ENCODE measurements around the gene PTCH1. TPM values are rescaled to one million over a fixed set of nuclear protein-coding genes. Genes with fewer than 3 reads are reported as not detected.

The PTCH1 gene
- total and polyA plus RNA-seq, 2 experiments from 2014 or later = 21.4 to 34.1 TPM

DNA sequence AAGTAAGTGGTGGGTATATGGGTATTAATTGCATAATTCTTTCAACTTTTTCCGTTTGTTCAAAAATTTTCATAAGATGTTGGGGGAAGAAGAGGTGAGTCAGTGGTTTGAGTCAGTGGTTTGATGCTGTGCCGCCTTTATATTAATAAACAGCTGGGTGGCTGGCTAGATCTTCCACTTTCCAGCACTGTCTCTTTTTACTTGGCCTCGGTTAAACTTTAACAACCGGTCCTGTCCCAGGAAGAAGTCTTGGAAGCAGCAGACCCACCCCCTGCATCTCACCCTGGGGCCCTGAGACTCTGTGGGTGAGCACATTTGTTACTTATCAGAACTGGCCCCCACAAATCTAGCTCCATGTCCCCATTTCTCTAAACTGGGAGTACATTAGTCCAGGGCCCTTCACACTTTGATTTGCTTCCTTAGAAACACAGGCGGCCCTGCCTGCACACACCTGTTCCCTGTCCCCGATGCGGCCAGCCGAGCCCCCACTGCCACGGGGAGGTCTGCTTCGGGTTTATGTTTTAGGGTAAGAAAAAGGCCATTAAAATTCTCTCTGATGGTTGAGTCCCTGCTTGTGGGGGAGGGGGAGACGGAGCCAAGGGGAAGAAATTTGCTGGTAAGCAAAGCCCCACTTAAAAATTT is 90.7 kb downstream of the PTCH1 start (continued):
- no peak for TF ChIP-seq ZNF462 (CRISPR knock-in tag; IDR thresholded peaks at IDR 0.05)
- TF ChIP-seq STAT1 (IDR thresholded peaks at IDR 0.05; ENCODE audit: unreplicated experiment) = no peak
- TF ChIP-seq POLR2AphosphoS5 (IDR thresholded peaks at IDR 0.05; ENCODE audit: low read depth) = no peak
- no peak for TF ChIP-seq ZNF114 (CRISPR knock-in tag; IDR thresholded peaks at IDR 0.05)

GRCh38 chr9:95422650-95423049 is 94.1 kb downstream of the PTCH1 start:
- H3K36me3 Mint-ChIP-seq (ENCODE audit: low read depth) = peaks cover 51% of the 10 kb centered on the region
- no peak overlapping the region for H3K4me3 Mint-ChIP-seq
- H3K27me3 Mint-ChIP-seq (ENCODE audit: insufficient read depth, low read depth, poor library complexity) = peaks cover 8% of the 10 kb centered on the region
- Histone ChIP-seq H4K20me1 (replicated peaks; ENCODE audit: insufficient read depth) (no peaks in the 10 kb centered on the region), H3K27me3 (ENCODE audit: insufficient read depth) (no peaks in the 10 kb centered on the region), H3K4me3 (no peak overlapping the region), H2AFZ (no peak overlapping the region), H3K27ac (ENCODE audit: low read depth) (no peak overlapping the region), H3K79me2 (replicated peaks; ENCODE audit: insufficient read depth) (peaks cover 4% of the 10 kb centered on the region; the same call in 1 of the 2 replicates), H3F3A (replicated peaks; ENCODE audit: low read depth) (peaks cover 13% of the 10 kb centered on the region), H3K4me1 (ENCODE audit: insufficient read depth) (peaks cover 12% of the 10 kb centered on the region), H3K4me2 (no peak overlapping the region), H3K36me3 (ENCODE audit: insufficient read depth) (no peaks in the 10 kb centered on the region), H3K9me2 (ENCODE audit: insufficient read depth) (peaks cover 8% of the 10 kb centered on the region)
- DNase-seq (ENCODE audit: low spot score) (no peak), ATAC-seq (no peak)
- no peak for TF ChIP-seq CREB1 (CRISPR knock-in tag; IDR thresholded peaks at IDR 0.05; ENCODE audit: low read depth)
- TF ChIP-seq, protein P1, sequence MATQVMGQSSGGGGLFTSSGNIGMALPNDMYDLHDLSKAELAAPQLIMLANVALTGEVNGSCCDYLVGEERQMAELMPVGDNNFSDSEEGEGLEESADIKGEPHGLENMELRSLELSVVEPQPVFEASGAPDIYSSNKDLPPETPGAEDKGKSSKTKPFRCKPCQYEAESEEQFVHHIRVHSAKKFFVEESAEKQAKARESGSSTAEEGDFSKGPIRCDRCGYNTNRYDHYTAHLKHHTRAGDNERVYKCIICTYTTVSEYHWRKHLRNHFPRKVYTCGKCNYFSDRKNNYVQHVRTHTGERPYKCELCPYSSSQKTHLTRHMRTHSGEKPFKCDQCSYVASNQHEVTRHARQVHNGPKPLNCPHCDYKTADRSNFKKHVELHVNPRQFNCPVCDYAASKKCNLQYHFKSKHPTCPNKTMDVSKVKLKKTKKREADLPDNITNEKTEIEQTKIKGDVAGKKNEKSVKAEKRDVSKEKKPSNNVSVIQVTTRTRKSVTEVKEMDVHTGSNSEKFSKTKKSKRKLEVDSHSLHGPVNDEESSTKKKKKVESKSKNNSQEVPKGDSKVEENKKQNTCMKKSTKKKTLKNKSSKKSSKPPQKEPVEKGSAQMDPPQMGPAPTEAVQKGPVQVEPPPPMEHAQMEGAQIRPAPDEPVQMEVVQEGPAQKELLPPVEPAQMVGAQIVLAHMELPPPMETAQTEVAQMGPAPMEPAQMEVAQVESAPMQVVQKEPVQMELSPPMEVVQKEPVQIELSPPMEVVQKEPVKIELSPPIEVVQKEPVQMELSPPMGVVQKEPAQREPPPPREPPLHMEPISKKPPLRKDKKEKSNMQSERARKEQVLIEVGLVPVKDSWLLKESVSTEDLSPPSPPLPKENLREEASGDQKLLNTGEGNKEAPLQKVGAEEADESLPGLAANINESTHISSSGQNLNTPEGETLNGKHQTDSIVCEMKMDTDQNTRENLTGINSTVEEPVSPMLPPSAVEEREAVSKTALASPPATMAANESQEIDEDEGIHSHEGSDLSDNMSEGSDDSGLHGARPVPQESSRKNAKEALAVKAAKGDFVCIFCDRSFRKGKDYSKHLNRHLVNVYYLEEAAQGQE (IDR thresholded peaks at IDR 0.05; ENCODE audit: unreplicated experiment) = no peak
- no peak for TF ChIP-seq NANOG (IDR thresholded peaks at IDR 0.05; ENCODE audit: borderline replicate concordance)
- no peak for TF ChIP-seq EZH2phosphoT487 (IDR thresholded peaks at IDR 0.05; ENCODE audit: unreplicated experiment)
- H3K4me1 Mint-ChIP-seq = peaks cover 8% of the 10 kb centered on the region; the same call in 2 of the 3 replicates
- H3K27ac Mint-ChIP-seq = no peak overlapping the region
- peaks cover 31% of the 10 kb centered on the region for H3K9me3 Mint-ChIP-seq

All from GM23338 (cell line).